CD1c-positive myeloid dendritic cell (primary cell): ENCODE measurements around the gene SIK3.
A peak's percentile ranks its signal among the peaks of the same experiment; 100 is the strongest.

ENCODE experiments used
- DNase-seq: peaks from one replicate; pipeline ENCODE4 v3.0.0-alpha.2; 2016; ENCODE audit errors: extremely low spot score

Gene SIK3

DNA sequence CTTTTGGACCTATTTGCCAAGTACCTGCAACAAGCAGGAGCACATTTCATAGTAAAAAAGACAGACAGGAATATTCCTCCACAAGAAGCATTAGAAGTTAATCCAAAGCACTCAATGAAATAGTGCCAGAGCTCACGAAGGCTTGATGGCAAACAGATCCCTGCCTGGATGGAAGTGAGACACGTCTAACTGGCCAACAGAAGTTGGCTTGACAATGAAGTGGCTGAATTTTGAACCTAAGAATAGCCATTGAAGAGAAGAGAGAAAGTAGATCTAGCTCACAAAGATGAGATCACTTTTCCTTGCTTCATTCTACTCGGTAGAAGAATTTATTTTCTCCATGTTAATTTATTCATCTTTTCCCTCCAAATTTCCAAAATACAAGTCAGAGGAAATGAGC is 230.2 kb downstream of the SIK3 start:
- DNase-seq, result no peak

DNA sequence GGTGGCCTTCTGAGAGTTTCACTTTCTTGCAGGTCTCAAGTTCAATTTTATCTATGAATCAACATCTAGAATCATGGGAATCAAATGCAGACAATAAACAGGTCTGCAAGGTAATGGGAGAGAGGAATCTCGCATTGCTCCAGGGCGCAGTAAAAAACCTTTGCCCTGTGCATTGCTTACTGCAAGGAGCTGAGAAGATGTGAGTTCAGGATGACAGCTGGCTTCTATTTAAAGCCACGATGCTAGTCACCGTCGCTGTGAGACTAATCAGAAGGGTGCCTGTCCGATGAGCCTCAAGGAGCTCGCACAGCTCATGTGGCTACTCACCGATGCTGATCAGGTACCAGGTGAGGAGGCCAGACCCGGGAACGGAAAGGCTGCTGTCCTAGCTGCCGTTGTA is 230.6 kb downstream of the SIK3 start:
- no peak for DNase-seq

DNA sequence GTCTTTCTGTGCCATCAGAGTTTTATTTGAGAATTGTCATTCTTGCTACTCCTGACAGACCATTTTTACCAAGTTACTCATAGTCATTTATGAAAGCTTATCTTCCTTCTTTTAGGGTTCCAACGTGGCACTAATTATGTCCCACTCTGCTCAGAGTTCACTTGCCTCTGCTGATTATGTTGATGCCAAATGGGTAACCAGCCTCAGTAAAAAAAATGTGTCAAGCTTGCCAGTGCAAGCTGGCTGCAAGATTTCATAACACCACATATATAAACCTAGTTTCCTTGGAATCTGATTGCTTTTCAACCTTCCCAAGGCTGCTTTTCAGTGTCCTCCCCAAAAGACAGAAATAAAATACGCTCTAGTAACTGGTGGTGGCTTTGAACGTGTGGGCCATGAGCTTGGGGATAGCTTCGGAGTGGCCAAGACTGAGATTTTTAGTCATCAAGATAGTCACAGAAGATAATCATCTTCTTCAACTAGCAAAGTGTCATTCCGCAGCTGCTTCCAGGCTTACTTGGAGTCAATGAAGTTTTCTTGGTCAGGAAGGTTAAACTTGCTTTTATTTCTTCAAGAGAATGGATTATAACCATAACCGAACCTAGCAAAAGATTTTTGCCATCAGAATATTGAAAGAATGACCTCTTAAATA is 231.3 kb downstream of the SIK3 start:
- no peak for DNase-seq

DNA sequence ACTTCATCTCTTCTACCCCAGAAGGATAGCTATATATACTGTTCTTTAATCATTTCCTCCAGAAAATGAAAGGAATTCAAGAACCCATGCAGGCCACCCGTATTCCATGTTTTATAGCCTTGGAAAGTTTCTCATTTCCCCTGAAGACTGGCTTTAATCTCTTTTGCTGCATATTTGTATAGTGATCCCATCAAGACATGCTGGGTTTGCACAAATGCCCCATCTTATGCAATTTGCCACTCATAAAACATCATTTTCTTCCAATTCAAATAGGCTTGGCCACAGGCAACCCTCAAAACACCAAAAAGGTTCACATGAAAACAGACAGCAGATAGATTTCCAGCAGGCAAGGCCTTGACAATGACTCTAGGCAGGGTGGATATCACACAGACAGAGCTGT is 232.5 kb downstream of the SIK3 start:
- DNase-seq, result no peak

DNA sequence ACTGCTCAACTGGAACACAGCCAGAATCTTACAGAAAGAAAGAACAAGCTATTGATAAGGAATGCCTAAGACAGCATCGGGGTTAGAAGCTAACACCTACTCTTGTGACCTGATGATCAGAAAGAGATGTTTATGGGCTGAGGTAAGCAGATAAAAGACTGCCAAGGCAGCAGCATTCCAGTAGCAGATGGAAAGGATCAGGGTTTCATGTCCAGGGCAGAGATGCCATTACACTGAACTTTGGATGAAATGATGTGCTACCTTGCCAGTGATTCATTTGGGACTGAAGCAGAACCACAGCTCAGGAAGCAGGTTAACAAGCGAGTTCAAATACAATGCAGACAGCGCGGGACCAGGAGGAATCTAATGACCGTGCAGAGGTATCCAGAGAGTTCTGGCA is 233.7 kb downstream of the SIK3 start:
- DNase-seq, result no peak

DNA sequence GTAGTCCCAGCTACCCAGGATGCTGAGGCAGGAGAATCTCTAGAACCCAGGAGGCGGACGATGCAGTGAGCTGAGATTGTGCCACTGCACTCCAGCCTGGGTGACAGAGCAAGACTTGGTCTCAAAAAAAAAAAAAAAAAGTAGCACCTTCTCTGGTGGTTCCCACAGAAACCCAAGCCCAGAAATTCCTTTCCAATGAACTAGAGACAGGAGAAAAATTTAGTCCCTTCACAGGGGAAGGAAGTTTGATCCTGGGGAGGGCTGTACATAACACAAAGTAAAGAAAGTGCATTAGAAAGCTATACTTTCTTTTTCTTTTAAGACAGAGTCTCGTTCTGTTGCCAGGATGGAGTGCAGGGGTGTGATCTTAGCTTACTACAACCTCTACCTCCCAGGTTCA is 235.3 kb downstream of the SIK3 start:
- no peak for DNase-seq

DNA sequence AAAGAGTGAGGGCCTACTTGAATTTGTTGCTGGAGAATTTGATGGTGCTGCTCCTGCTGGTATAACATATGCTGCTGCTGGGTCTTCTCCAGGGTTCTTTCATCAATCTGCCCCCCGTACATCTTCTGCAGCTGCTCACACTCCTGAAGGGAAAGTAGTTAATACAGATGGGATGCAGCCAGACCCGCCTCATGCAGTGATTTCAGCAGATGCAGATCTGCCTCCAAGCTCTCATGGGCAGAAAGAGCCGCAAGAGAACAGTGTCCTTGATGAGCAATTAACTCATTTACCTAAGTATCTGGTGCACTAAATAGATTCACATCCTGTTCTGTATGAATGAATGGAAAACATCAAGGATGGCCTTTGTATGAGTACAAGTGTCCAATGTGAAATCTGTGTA is 236.0 kb downstream of the SIK3 start:
- DNase-seq, result no peak

DNA sequence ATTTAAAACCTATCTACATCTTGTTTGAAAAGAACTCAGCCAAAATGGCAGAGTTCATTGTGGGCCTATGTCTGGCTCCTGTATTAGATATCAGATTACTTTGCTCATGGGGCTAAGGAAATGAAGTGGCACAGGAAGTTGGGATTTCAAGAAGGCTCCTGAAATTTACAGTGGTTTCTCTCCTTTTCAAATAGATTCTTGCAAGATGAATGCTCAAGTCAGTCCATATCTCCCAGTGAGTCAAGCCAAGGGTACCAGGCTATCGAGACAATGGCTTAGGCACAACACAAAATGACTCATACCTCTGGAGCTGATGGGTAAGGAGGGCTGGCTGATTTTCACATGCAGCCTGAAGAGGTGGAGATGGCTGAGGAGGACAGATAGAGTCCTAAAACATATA is 236.7 kb downstream of the SIK3 start:
- no peak for DNase-seq

DNA sequence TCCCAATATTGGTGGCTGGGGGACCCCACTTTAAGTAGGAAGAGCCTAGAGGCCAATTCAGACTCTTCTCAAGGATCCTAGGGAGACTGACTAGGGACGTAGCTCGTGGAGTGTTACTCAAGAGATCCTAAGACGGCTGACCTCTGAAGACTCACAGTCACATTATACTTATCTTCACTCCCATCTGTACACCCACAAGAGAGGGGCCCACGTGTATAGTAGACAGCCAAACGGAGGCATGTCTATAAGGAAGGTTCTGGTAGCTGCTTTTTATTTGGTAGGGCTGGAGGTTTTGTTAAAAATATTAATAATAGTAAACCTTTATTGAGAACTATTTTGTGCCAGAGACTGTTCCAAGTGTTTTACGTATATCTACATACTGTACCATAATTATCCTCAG is 237.9 kb downstream of the SIK3 start:
- DNase-seq, result no peak

DNA sequence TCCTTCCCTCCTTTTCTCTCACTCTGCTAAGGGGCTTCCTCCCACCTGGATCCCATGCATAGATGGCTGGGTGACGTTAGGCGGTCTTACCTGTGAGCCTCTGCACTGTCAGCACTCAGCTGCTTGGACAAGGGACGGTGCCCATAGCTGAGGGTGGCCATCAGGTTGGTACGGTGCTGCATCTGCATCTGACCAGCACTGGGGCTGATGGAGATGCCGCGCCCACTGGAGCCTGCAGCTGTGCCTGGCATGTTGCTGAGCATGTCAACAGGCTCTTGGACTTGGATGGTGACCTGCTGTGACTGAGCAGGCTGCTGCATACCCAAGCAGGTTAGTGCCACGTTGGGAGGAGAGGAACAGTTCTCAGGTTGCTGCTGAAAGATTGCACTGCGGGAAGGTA is 239.1 kb downstream of the SIK3 start:
- no peak for DNase-seq

DNA sequence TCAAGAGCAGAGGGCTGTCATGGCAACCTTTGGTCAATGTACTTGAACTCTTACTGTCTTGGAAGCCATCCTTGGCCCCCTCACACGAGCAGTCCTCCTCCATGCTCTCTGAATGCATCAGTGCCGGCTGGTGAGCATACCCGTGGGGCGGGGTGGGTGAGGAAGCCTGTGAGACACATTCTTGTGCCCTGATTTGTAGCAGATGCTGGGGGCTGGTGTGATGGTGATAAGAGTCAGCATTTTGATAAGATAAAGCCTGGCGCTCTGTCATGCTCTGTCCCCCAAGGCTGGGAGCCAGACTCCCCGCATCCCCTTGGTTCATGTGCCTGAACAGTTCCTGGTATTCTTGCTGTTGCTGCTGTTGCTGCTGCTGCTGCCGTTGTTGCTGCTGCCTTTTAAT is 240.3 kb downstream of the SIK3 start:
- DNase-seq, result no peak

DNA sequence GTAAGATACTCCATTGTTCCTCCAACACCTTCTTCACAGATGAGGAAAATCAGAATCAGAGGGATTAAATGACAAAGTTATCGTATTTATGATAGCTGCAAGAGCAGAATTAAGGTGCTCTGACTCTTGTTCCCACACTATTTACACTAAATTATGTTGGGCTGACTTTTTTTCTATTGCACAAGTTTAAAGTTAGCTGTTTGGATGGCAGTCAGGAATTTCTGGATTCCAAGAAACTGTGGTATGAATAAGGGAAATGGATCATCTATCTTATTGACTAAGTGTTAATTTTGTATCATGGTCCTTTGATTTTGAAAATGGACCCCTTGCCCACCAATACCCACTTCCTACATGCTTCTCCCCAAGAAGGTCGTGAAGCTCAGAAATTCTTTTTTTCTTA is 240.9 kb downstream of the SIK3 start:
- DNase-seq, result no peak

DNA sequence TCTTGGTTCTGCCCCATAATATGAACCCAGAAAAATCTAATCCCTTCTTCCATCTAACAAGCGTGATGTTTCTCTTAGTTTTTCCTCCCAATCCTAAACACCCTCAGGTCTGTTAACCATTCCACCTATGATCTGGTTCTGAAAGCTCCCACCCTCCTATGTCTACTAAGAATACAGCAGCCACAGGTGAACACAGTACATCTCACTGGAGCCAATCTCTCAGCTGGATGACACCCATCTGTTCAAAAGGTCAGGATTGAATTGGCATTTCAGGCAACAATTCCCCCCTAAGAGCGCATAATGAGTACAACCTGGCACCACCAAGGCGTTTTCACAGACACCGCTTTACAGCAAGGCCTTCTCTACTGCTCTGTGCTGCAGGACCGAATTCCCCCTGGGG is 241.8 kb downstream of the SIK3 start:
- no peak for DNase-seq

DNA sequence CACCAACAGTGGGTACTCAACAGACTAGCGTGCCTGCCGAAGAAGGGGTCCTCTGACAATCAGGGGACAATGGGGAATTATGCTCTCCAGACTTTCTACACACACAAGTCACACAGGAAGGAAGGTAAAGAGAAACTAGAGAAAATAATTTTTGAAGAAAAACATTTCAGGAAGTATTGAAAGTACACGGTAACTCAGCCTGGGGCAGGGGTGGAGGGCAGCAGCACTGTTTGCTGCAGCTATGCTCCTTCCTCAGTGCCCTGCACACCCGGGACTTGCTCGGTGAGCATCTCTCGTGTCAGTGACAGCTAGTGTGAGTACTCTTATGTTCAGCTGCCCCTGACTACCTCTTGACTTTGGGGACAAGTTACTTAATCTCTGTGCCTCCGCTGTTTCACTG is 242.8 kb downstream of the SIK3 start:
- DNase-seq, result no peak

DNA sequence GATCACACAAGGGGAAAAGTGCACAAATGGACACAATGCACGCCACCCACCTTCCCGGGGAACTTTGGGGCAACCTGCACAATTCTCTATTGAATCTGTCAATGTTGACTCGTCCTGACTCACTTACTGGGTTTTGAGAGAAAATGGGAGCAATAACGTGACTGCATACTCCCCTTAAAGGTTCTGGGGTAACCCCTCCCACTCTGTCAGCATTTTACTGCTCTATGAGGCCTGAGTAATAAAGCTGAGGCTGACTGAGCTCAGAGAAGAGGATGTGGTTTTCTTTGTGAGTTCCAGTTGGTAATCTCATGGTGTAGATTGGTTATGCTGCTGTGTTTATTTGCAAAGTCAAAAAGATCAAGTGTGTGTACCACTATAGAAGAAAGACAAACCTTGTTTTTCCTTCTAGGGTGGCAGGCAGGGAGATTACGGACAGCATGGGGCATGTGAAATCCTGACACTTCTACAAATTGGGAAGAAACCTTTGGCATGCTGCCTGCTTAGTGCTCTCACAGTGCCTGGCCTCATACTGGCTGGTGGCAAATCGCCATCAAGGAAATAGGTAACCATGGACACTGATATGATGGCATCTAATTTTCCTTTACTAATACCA is 244.7 kb downstream of the SIK3 start:
- peak; percentile 92 for DNase-seq

DNA sequence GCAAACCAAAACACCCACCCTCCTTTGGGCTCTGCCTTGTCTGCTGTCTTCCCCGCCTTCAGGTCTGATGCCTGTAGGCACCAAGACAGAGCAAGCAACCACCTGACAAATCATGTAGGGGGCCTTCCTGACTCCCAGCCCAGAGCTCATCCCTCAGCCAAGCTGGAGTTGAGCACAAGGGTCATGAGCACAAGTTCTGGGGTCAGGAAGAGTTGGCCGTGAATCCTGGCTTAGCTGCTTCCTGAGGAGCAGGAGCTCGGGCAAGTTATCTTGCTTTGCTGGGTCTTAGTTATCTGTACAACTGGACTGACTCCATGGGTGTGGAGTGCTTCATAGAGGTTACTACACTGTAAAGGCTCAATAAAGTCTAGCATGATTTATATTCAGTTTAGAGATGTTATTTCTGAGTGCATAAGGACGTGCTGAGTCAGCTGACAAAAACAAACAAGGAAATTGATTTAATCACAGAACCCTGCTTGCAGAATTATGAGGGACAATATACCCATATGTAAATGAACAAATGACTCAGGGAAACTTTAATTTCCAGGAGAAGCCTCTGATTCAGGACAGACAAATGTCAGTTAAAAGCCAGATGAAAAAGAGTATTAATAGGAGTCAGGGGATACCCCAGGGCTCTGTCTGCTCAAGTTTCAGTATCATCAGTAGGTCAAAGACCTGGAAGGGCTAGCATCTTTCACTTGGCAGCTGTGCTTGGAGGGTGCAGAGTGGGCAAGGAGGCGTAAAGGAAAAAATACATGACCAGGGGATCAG is 245.8 kb downstream of the SIK3 start:
- peak; percentile 24 for DNase-seq

DNA sequence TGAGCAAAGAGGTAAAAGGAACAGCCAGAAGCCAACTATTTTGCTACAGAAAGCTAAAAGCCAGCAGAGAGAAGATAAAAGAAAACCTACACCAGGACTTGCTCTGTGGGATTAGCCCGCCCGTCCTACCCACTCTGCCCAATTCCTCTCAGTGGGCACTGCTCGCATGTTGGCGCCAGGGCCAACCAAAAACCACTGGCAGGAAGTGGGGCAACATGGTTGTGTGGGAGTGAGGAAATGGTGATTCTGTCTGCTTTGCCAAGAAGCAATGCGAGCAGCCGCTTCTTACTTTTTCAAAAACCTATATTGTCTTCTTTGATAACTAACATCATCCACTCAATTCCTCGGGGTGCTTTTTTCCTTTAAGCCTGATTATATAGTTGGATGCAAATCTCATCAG is 246.6 kb downstream of the SIK3 start:
- peak; percentile 93 for DNase-seq

DNA sequence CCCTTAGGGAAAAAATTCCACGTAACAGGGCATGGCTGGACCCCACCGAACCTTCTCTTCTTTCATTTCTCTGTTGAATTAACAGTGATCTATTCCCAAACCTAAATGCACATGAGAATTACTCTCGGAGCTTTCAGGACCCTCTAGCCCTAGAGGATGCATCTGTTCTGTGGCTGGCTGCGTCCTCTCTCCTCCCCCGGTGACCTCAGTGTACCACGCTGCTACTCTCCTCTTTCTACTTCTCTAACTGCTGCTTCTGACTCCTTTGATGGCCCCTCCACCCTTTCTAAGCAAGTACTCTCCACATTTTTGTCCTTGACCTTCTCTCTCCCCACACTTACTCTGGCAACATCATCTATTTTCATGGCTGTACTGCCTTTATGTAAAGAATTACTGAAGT is 248.7 kb downstream of the SIK3 start:
- DNase-seq, result no peak

DNA sequence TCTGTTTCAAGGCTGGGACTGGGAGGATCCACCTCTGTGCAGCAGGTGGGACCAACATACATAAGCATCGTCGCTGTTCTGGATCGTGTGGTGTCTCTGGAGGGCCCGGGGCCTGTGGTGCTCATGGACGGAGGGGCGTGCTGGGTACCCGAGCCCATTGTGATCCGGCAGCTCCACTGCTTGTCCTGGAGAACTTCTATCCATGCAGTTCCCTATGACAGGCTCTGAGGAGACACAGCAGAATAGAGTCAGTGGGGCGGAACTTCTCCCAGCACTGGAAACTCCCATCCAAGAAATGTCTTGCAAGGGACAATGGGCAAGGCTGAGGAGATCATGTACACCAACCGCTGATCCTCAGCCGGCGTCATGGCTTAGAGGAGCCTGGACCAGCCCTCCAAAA is 249.2 kb downstream of the SIK3 start:
- DNase-seq, result no peak

DNA sequence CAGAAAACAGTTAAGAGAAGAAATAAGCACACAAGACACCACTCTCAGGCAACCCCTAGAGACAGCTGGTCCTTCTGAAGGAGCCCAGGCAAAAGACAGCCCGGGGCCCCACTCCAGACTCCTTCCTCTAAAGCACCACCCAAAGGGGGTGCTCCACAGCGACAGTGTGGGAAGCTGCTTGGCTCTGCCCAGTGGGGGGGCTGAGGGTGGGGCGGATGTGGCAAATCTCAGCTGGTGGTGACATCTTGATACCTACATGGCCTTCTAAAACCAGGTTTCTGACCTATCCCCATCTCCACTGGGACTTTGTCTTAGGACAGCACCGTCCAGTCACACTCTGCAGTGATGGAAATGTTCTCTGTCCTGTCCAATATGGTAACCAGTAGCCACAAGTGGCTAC is 250.6 kb downstream of the SIK3 start:
- no peak for DNase-seq

DNA sequence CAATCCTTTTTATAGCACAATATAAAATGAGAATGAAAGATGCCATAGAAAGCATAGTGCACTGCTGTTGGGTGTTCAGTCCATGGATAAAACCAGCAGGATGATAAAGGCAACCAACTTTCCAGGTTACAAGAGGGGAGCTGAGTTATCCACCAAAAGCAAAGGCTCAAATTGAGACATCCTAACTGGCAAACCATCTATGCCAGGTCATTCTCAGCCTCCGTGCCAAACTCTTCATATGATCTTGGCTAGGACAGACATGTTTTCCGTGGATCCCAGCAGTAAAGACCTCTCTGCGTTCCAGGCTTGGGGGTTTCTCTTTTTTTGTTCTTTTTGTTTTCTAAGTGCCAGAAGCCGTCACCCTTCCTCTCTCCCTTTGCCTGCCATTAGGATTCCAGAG is 253.5 kb downstream of the SIK3 start:
- DNase-seq, result no peak

DNA sequence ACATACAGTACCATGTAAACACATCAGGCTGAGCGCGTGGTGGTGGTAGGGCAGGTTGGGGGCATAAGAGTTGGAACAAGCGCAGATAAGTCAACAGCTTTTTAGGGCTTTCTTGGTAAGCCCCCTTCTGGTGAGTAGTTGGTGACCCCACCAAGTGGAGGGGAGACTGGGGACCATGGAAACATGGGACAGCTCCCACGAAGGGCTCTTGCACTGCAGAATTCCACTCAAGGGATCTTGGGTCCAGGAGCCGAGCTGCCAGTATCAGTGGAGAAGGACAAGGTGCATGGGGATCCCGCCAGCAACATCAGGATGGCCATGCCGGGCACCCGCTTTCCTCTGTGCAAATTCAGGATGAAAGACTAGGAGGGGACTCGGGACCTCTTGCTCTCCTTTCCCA is 254.6 kb downstream of the SIK3 start:
- no peak for DNase-seq

DNA sequence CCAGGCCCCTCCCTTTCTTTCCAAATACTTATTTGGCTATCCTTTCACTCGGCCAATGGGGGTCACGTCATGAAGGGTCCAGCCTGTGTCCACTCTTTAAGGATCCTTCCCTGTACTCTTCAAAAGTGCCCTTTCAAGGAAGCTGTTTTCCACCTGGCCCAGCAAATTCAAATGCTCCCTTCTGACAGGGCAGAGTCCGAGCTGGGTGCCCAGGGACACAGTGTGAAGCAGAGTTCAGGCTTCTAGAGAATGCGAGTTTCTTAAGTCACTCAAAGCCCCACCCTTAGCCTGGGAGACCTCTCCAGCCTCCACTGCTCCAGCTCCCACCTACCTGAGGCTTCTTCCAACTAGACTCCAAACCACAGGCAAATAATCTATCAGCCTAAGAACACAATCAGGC is 255.3 kb downstream of the SIK3 start:
- no peak for DNase-seq
